Measurements from ENCODE around the gene NAGPA. TPM values are rescaled to one million over a fixed set of nuclear protein-coding genes. Genes with fewer than 3 reads are reported as not detected.

The NAGPA gene
- total RNA-seq, 1 experiment from 2014 or later = 15.9 TPM

DNA sequence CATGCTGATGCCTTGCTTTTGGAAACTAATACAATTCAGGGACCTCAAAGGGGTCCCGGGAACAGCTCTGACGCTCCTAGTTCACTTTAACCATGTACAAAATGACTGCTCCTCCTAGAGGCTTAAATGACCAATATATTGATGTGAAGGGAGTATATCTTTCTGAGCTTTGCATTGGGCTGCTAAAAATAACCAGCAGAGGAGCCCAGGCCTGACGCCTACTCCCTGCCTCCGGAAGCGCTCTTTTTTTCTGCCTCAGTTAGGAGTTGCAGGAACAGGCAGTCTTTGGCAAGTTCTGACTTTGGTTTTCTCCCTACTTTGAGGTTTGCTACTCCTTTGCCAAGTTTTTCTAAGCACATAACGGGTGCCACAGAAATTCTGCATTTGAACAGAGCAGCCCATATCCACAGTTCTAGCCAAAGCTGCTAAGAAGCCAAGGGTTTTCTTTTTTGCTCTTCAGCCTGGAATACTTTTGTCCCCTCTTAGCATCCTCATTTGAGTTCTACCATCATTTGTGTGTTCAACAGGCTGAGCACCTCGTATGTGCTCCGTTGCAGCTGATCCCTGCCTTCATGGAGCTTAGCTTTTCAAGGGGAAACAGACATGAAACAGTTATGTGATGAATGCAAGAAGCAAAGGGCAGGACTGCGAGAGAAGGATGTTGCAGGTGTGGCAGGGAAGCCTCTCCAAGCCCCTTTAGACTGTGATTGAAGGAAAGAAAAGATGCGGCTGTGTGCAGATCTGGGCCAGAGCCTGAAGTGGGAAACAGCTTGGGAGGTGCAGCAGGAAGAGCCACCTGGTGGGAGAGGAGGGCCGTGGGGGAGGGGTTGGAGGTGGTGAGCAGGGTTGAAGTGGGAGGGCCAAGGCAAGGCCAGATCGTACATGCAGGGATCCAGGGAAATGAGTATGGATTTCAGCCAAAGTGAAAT is 2.8 kb upstream of the NAGPA start:
- Mint-ChIP-seq H3K4me1 (ENCODE audit: low read depth, unreplicated experiment) (peaks cover 45% of the 10 kb centered on the region), H3K9me3 (ENCODE audit: unreplicated experiment) (no peaks in the 10 kb centered on the region), H3K27ac (ENCODE audit: unreplicated experiment) (peak overlapping the region; percentile 95), H3K4me3 (ENCODE audit: unreplicated experiment) (no peak overlapping the region), H3K36me3 (ENCODE audit: insufficient read depth, unreplicated experiment) (peaks cover 25% of the 10 kb centered on the region), H3K27me3 (ENCODE audit: insufficient read depth, unreplicated experiment) (no peaks in the 10 kb centered on the region)
- TF ChIP-seq, protein P1, sequence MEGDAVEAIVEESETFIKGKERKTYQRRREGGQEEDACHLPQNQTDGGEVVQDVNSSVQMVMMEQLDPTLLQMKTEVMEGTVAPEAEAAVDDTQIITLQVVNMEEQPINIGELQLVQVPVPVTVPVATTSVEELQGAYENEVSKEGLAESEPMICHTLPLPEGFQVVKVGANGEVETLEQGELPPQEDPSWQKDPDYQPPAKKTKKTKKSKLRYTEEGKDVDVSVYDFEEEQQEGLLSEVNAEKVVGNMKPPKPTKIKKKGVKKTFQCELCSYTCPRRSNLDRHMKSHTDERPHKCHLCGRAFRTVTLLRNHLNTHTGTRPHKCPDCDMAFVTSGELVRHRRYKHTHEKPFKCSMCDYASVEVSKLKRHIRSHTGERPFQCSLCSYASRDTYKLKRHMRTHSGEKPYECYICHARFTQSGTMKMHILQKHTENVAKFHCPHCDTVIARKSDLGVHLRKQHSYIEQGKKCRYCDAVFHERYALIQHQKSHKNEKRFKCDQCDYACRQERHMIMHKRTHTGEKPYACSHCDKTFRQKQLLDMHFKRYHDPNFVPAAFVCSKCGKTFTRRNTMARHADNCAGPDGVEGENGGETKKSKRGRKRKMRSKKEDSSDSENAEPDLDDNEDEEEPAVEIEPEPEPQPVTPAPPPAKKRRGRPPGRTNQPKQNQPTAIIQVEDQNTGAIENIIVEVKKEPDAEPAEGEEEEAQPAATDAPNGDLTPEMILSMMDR (IDR thresholded peaks at IDR 0.05; ENCODE audit: insufficient read depth in 1 of 2, low read depth in 1 of 2, low read length in 1 of 2, severe bottlenecking in 1 of 2, unreplicated experiment in 1 of 2) = no peak
- Histone ChIP-seq H3K4me1 (peaks cover 28% of the 10 kb centered on the region), H3K4me3 (ENCODE audit: low read depth, low read length) (no peak overlapping the region), H3K9me3 (no peaks in the 10 kb centered on the region), H3K36me3 (ENCODE audit: control insufficient read depth, insufficient read depth, low read length) (no peaks in the 10 kb centered on the region), H3K27me3 (replicated peaks; ENCODE audit: control insufficient read depth, insufficient read depth, low read length) (no peaks in the 10 kb centered on the region)
- ChIA-PET POLR2A (no interaction called here), CTCF (interaction anchor here (0.6 to 1.5 kb wide), 5 partner anchors 15 to 79 kb away, joined by 3 to 5 read pairs (median 3); no protein-coding TSS in a partner anchor)
- intact Hi-C loops (cut with micrococcal nuclease; ENCODE audit: unreplicated experiment) = loop anchor here (5.0 to 10.0 kb wide), 2 partner anchors 36 to 58 kb away; partner anchors contain the start of genes ALG1 and EEF2KMT
- BruUV-seq (replicated peaks) = no TSS peak
- no peak for DNase-seq

DNA sequence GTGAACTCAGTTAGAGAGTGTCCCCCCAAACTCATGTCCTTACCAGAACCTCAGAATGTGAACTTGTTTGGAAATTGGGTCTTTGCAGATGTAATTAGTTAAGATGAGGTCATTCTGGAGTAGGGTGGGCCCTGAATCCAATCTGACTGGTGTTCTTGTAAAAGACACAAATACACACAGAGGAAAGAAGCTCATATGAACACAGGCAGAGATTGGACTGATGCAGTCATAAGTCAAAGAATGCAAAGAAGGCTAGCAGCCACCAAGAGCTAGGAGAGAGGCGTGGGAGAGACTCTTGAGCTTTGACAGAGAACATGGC is 2.1 kb upstream of the NAGPA start:
- no peaks in the 10 kb centered on the region for H3K27me3 ChIP-seq (replicated peaks; ENCODE audit: control insufficient read depth, insufficient read depth, low read length)
- Mint-ChIP-seq H3K27me3 (ENCODE audit: insufficient read depth, unreplicated experiment) (no peaks in the 10 kb centered on the region), H3K9me3 (ENCODE audit: unreplicated experiment) (no peaks in the 10 kb centered on the region), H3K4me1 (ENCODE audit: low read depth, unreplicated experiment) (peaks cover 41% of the 10 kb centered on the region), H3K27ac (ENCODE audit: unreplicated experiment) (peak overlapping the region; percentile 95), H3K36me3 (ENCODE audit: insufficient read depth, unreplicated experiment) (peaks cover 25% of the 10 kb centered on the region), H3K4me3 (ENCODE audit: unreplicated experiment) (peak overlapping the region; percentile 68)
- BruUV-seq (replicated peaks) = no TSS peak
- intact Hi-C loops (cut with micrococcal nuclease; ENCODE audit: unreplicated experiment) = loop anchor here (5.0 to 10.0 kb wide), 2 partner anchors 36 to 59 kb away; partner anchors contain the start of genes ALG1 and EEF2KMT
- H3K36me3 ChIP-seq (ENCODE audit: control insufficient read depth, insufficient read depth, low read length) = no peaks in the 10 kb centered on the region
- no peaks in the 10 kb centered on the region for H3K9me3 ChIP-seq
- no peak for DNase-seq
- CTCF ChIA-PET = interaction anchor here (0.7 to 1.5 kb wide), 4 partner anchors 16 to 77 kb away, joined by 3 to 5 read pairs (median 3); no protein-coding TSS in a partner anchor
- POLR2A ChIA-PET = no interaction called here
- no peak overlapping the region for H3K4me3 ChIP-seq (ENCODE audit: low read depth, low read length)
- peaks cover 23% of the 10 kb centered on the region for H3K4me1 ChIP-seq
- TF ChIP-seq, protein P1 (IDR thresholded peaks at IDR 0.05; ENCODE audit: insufficient read depth in 1 of 2, low read depth in 1 of 2, low read length in 1 of 2, severe bottlenecking in 1 of 2, unreplicated experiment in 1 of 2) = no peak

DNA sequence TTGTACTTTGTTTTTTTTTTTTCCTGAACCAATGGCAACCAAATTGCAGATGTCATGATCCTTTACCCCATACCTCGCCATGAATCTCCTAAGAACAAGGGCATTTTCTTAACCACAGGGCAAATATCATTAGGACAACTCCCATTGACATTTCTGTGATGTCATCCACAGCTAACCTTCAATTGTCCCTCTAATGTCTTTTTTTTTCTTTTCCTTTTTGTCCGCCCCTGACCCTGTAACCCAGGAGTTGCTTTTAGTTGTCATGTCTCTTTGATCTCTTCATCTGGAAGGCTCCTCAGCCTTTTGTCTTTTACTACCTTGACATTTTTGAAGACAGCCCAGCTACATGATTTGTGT is 410 bp upstream of the NAGPA start:
- Mint-ChIP-seq H3K36me3 (ENCODE audit: insufficient read depth, unreplicated experiment) (peaks cover 25% of the 10 kb centered on the region), H3K27ac (ENCODE audit: unreplicated experiment) (peak overlapping the region; percentile 95), H3K4me1 (ENCODE audit: low read depth, unreplicated experiment) (peaks cover 36% of the 10 kb centered on the region), H3K9me3 (ENCODE audit: unreplicated experiment) (no peaks in the 10 kb centered on the region), H3K4me3 (ENCODE audit: unreplicated experiment) (peak overlapping the region; percentile 68), H3K27me3 (ENCODE audit: insufficient read depth, unreplicated experiment) (no peaks in the 10 kb centered on the region)
- no peaks in the 10 kb centered on the region for H3K36me3 ChIP-seq (ENCODE audit: control insufficient read depth, insufficient read depth, low read length)
- H3K4me3 ChIP-seq (ENCODE audit: low read depth, low read length) = peak overlapping the region; percentile 96
- ChIA-PET POLR2A (no interaction called here), CTCF (interaction anchor here (0.8 kb wide), 1 partner anchor 9 kb away, joined by 3 read pairs; no protein-coding TSS in a partner anchor)
- no peaks in the 10 kb centered on the region for H3K27me3 ChIP-seq (replicated peaks; ENCODE audit: control insufficient read depth, insufficient read depth, low read length)
- no peaks in the 10 kb centered on the region for H3K9me3 ChIP-seq
- TF ChIP-seq, protein P1 (IDR thresholded peaks at IDR 0.05; ENCODE audit: insufficient read depth in 1 of 2, low read depth in 1 of 2, low read length in 1 of 2, severe bottlenecking in 1 of 2, unreplicated experiment in 1 of 2) = no peak
- intact Hi-C loops (cut with micrococcal nuclease; ENCODE audit: unreplicated experiment) = loop anchor here (10.0 kb wide), 1 partner anchor 61 kb away; the partner anchor contains the start of gene EEF2KMT
- no peak for DNase-seq
- peaks cover 23% of the 10 kb centered on the region for H3K4me1 ChIP-seq
- BruUV-seq (replicated peaks) = TSS peak; percentile 72

Data from Caco-2 (cell line).